H1 (cell line): Measurements from ENCODE around the gene SENP3.

Source experiments
- CTCF ChIP-seq, 3 experiments: IDR thresholded peaks; 1 replicate in 2 of 3; 2 replicates in 1 of 3; pipeline versions ENCODE4 v1.5.1 to v1.6.1; 2011; ENCODE audit warnings: low read length in 3 of 3, mild to moderate bottlenecking in 3 of 3, inconsistent platforms in 2 of 3, low read depth in 1 of 3, moderate library complexity in 1 of 3; ENCODE audit not compliant: insufficient read depth in 1 of 3; ENCODE audit errors: control extremely low read depth in 1 of 3
- NRF1 ChIP-seq: IDR thresholded peaks from 2 replicates; pipeline ENCODE4 v1.6.1; 2011; ENCODE audit warnings: mild to moderate bottlenecking, low read depth, low read length, improper control_type of control experiment
- POLR2A ChIP-seq, 2 experiments: IDR thresholded peaks; 1 replicate in 1 of 2; 2 replicates in 1 of 2; pipeline ENCODE4 v1.6.1; 2011; ENCODE audit warnings: low read depth in 2 of 2, low read length in 2 of 2, mild to moderate bottlenecking in 2 of 2; ENCODE audit errors: control extremely low read depth in 1 of 2

DNA sequence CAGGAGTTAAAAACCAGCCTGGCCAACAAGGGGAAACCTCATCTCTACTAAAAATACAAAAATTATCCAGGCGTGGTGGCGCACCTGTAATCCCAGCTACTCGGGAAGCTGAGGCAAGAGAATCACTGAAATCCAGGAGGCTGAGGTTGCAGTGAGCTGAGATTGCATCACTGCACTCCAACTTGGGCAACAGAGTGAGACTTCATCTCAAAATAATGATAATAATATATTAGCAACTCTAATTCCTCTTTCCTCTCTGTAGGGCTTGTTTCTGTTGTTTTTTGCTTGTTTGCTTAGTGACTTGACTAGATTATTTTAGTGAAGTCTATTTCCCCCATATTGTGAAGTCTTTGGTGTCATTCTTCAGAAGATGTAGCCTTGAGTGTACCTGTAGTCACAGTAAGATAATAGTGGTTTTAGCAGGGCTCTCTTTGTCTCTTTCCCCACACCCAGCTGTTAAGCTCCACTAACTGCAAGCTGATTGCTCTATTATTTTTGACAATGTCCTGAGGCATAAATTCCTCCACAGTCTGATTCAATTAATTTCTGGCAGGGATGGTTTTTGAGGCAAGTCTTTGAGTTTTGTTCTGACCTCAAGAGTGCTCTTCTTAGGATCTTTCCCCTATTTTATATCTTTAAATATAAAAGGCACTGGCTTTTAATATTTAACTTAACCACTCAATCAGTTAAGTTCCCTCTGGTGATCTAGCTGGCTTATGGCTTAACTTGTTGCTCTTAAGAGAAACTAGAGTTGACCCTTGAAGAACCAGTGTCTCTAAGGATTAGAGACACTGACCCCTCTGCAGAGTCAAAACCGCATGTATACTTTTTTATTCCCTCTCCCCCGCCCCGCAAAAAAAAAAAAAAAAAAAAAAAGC lies 31.5 kb upstream of the SENP3 start:
- no peak for TF ChIP-seq POLR2A (IDR thresholded peaks at IDR 0.05; ENCODE audit: control extremely low read depth in 1 of 2, low read depth in 2 of 2, low read length in 2 of 2)
- no peak for TF ChIP-seq CTCF (IDR thresholded peaks at IDR 0.05; ENCODE audit: control extremely low read depth in 1 of 3, insufficient read depth in 1 of 3, low read depth in 1 of 3, low read length in 3 of 3)
- TF ChIP-seq NRF1 = no peak
